SHP77 treated with DMSO at 0.1 percent for 48 hours (cell line): ENCODE results near the gene BAIAP3.
"Not testable (repeated sequence)": the region's sequence is repeated elsewhere in the genome, so short reads cannot be mapped to it uniquely, and the experiment has no call there.

ENCODE experiments used
- DNase-seq: peaks from one replicate; lab custom pipeline; 2025; lab: John Stamatoyannopoulos, UW

BAIAP3 gene

DNA sequence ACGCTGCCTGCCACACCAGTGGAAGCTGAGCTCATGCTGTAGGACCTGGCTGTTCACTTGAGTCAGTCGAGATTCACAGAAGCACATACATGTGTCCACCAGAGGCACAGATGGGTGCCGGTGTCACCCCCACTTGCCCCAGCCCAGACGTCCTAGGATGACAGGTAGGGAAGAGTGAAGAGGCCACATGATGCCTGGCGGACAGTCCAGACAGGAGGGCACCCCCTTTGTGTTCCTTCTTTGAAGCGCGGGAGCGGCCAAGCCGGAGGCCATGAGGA lies 15.2 kb upstream of the BAIAP3 start:
- DNase-seq, result no peak

DNA sequence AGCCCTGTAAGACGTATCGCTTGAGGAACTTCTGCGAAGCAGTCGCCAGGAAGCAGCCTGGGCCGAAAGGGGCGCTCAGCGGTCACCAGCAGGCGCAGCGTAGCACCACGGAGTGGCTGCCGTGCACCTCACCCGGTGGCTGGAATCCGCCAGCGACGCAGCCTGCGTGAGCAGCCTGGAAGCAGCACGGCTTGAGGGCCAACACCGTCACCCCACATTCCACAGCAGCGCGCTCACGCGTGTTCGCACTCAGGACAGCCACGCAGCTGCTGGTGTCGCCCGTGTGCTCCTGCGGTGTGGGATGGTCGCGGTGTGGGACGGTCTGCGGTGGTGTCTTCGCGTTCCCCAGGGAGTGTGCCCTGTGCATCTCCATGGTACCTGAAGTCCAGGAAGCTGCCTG lies 14.4 kb upstream of the BAIAP3 start:
- no peak for DNase-seq

DNA sequence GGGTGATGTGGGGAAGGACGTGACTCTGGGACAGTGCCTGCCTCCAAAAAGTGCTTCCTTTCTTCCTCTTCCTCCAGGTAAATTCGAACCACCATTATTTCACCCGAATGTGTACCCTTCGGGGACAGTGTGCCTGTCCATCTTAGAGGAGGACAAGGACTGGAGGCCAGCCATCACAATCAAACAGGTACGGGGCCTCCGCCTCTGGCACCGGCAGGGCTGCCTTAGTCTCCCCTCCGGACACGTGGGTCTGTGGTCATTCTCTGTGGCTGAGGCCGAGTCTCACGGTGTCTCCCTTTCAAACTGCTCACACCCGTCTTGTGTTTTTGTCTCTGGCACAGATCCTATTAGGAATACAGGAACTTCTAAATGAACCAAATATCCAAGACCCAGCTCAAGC lies 13.3 kb upstream of the BAIAP3 start:
- DNase-seq, result no peak

DNA sequence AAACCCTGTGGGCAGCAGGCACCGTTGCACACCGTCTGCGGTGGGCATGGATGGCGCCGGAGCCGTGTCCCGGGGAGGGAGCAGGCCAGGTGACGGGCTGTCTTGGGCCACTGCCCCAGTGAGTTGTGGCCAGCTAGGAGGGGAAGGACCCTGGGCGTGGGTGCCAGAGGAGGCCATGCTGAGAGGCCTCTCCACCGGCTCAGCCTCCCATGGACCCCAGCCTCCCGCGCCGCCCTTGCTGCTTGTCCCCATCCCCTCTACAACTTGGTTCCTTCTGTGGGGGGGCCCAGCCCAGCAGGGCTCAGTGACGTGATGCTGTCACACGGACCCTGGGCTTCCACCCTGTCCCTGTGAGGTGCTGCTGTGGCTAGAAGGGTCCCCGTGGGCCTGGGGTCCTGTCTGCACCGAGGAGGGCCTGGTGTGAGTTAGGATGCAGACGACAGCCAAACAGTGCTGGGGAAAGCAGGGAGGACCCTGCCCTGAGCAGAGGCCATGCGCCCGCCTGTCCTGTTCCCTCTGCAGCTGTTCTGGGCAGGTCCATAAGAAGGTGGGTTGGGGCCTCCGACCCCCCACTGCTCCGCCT lies 12.7 kb upstream of the BAIAP3 start:
- no peak for DNase-seq

DNA sequence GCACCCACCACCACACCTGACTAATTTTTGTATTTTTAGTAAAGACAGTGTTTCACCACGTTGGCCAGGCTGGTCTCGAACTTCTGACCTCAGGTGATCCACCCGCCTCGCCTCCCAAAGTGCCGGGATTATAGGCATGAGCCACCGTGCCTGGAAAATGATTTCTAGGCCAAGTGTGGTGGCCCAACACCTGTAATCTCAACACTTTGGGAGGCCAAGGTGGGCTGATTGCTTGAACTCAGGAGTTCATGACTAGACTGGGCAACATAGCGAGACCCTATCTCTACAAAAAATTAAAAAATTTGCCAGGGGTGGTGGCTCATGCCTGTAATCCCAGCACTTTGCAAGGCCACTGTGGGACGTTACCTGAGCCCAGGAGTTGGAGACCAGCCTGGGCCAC lies 11.0 kb upstream of the BAIAP3 start:
- no peak for DNase-seq

DNA sequence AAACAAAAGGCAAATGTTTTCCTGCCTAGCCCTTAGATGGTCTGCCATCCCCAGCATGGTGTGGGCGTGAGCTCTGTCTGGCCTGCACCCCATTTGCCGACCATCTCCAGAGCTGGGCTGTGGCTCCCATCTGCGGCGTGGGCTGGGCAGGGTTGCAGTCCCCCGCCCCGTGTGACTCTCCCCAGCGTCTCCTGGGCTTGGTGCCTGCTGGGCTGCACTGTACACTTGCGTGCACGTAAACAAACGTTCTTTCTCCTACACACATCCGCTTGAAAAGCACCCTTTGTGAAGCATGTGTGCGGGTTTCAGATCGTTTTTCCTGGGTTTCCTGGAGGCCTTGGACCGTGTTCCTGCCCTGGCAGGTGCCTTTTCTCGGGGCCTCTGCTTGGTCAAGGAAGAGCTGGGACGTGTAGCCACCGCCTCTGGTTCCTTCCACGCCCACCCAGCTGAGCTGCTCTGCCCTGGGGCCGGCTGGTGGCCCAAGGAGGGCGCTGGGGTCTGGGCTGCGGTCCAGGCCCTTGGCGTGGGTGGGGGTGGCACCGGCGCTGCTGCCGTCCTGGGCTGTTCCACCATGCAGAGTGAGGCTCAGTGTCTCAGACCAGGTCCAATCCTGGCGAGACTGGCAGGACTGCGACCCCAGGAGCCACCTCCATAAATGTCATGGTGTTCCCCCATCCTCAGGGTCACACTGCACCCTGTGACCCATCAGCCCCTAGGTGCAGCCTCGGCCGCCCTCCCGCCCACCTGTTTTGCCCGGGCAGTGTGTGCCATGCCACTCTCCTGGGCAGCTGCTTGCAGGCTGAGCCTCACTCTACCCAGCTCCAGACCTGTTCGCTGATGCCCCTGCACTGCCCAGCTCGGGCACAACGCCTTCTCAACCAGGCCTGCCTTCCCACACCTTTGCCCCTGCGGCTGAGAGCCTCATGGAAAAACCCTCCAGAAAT lies 9.9 kb upstream of the BAIAP3 start:
- DNase-seq, result no peak

DNA sequence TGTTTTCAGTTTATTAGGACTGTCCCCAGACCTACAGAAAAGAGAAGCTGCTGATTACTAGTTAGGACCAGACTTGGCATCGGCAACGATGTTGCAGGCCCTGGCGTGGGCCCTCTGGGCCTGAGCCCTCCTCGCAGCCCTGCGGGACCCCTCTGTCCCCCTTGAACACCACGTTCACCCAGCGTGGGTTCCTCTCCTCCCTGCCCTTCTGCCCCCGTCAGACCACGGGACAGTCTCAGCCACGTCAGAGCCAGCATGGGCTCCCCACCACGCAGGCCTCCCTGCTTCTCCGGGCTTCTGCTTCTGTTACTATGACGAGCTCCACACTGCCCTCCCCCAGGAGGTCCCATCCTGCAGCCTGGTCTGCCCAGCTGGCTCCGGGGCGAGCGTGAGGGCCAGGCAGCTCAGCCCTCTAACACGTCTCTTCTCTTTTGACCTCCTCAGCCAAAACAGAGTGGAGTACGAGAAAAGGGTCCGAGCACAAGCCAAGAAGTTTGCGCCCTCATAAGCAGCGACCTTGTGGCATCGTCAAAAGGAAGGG lies 9.1 kb upstream of the BAIAP3 start:
- no peak for DNase-seq

DNA sequence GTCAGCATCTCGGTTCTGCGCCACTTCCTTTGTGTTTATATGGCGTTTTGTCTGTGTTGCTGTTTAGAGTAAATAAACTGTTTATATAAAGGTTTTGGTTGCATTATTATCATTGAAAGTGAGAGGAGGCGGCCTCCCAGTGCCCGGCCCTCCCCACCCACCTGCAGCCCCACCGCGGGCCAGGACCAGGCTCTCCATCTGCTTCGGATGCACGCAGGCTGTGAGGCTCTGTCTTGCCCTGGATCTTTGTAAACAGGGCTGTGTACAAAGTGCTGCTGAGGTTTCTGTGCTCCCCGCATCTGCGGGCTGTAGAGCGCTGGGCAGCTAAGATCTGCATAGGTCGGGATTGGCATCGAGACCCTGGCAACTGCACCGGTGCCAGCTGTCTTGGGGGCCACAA lies 8.2 kb upstream of the BAIAP3 start:
- no peak for DNase-seq

DNA sequence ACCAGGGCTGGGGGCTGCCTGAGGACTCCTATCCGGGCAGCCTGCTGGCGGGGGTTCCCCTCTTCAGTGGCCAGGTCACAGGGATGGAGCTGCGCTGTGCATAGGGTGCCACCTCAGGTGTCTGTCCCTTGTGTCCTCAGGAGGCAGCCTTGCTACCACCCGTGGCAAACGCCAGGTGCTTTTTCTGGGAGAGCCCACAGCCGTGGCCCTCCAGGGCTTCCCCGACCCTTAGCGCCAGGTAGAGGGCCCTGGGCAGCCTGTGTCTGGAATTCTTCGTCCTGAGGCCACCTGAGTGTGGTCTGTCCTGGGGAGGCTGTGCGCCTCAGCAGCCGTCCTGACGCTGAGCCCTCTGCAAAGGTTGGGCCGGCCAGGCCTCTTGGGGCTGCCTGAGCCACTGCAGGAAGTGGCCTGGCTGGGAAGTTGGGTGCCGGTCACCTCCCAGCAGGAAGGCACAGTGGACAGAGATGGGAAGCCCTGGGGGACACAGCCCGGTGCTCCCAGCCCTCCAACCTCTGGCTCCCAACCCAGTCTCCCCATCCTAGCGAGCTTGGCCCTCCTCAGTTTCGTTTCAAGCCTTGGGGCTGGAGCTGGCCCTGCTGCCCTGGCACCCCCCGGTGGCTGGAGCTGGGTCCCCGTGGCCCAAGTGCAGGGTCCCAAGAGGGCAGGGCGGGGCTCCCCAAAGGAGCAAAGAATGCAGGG lies 7.6 kb upstream of the BAIAP3 start:
- DNase-seq, result no peak

DNA sequence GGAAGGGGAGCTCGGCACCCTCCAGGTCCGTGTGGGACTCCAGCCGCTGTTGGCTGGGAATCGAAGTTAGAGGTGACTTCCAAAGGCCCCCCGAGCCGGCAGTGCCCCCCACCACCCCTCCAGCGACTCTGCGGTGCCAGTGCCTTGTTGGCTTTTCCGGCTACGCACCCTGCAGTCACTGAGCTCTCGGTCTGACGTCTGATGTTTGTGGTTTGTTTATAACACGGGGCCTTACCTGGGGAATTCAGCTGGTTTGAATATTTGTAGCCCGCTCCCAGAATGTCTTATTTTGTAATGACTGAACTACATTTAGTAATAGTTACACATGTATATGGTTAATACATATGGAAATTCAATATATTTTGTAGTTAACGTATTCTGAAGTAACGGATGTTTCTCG lies 7.1 kb upstream of the BAIAP3 start:
- DNase-seq, result no peak

DNA sequence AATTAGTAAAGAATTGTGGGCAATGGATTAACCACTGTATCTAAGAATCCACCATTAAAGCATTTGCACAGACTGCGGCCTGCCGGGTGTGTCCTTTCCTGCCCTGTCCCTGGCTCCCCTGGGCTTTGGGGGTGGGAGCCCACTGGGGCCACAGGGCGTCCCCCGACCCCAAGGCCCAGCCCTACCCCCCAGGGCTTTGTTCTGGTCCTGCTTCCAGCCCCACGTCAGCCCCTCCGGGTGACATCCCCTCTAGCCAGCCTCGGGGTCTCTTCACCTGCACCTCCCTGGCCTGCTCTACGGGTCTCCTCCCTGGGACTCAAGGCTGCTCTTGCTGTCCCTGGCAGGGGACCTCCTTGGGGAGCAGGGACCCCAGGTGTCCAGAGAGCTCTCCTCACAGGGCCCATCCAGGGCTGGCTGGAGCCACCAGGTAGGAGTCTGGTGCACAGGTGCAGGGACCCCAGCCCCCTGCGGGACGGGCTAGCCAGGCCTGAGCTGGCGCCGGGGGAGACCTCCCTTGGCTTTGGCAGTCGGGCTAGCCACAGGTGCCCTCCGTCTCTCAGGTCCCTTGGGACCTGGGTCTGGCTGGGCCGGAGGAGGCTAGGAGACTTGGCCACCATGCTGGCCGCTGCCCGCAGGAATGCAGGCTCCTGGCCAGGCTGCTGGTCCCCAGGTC lies 6.4 kb upstream of the BAIAP3 start:
- no peak for DNase-seq

DNA sequence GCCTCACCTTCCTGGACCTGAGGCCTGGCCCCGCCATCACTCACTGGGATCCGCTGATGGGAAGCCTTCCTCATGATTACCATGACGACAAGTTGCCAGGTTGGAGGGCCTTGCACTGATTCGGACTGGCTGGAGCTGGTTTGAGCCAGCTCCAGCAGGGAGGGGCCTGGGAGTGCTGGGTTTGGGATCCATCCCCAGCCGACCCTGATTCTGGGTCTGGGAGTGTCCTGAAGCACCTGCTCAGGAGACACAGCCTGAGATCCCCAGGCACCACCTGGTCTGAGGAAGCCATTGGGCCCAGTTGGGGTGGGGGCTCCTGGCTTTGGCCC lies 5.9 kb upstream of the BAIAP3 start:
- no peak for DNase-seq

DNA sequence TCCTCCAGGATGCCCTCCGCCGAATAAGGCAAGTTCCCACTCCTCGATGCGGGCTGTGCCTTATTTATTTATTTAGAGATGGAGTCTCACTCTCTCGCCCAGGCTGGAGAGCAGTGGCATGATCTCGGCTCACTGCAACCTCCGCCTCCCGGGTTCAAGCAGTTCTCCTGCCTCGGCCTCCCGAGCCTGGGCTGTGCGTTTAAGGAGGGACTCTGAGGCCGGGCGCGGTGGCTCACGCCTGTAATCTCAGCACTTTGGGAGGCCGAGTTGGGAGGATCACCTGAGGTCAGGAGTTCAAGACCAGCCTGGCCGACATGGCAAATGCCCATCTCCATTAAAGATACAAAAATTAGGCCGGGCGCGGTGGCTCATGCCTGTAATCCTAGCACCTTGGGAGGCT lies 5.3 kb upstream of the BAIAP3 start:
- DNase-seq, result not testable (repeated sequence)

DNA sequence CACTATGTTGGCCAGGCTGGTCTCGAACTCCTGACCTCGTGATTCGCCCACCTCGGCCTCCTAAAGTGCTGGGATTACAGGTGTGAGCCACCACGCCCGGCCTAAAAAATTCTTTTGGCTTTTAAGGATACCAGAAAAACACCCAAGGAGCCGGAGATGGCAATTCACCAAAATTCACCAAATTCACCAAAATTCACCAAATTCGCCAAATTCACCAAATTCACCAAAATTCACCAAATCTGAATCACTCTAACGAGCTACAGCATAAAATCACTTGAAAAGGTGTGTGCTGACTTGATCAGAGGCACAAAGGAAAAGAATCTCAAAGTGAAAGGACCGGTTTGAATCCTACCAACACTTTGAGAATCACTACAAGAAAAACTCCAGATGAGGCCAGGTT lies 4.5 kb upstream of the BAIAP3 start:
- DNase-seq, result not testable (repeated sequence)

DNA sequence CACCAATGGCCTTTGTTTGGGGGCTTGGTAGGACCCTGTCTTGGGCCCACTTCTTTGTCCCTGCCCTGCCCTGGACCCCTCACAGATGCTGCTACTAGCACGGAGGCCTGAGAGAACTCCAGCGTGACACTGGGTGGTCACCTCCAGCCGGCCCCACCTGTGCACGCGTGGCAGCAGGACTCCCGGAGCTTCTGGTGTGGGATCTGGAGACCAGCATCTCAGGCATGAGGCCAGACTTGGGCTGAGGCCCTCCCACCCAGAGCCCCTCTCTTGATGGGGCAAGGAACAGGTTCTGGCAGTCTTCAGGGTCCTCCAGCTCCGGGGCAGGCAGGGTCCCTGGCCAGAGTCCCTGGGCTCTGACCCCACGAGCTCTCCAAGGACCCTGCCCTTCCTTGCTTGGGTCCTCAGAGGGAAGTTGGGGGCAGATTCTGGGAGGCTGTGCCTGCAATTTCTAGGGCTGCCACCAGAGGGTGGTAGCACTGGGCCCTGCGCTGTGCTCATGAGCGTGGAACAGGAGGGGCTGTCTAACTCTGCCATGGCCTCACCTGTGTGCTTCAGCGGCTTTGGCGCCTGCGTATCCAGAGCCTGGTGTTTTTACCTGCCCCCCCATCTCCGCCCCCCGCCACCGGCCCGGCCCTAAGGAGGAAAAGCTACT lies 3.1 kb upstream of the BAIAP3 start:
- no peak for DNase-seq

DNA sequence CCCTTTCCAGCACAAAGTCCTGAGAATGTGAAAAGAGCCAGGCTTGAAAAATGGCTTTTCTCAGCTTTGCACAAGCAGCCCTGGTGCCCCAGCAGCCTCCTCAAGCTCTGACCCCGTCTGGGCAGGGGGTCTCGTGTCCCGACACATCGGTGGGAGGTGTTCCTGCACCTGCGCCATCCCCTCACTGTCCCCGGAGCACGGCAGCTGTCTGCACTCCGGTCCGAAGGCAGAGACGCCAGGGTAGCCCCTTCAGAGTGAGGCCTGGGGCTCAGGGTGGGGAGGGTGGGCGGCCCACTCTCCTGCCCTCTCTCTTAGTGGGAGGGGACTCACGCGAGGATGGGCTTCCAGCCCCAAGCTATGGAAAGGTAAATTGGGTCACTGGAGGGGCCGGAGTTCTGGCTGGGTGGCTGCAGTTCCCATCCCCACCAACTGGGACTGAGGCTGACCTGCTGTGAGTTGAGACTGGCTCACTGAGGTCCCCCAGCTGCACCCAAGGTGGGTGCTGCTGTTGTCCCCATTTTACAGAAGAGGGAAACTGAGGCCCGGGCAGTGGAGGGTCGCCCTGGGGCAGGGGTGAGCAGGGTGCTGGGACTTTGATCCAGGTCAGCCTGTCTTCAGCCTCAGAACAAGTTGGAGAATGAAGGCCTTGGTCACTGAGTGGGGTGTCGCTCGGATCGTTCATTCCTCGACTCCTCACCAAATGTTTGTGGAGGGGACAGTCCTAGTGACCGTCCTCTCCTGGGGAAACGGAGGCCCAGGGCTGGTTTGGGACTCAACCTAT lies 2.3 kb upstream of the BAIAP3 start:
- no peak for DNase-seq

DNA sequence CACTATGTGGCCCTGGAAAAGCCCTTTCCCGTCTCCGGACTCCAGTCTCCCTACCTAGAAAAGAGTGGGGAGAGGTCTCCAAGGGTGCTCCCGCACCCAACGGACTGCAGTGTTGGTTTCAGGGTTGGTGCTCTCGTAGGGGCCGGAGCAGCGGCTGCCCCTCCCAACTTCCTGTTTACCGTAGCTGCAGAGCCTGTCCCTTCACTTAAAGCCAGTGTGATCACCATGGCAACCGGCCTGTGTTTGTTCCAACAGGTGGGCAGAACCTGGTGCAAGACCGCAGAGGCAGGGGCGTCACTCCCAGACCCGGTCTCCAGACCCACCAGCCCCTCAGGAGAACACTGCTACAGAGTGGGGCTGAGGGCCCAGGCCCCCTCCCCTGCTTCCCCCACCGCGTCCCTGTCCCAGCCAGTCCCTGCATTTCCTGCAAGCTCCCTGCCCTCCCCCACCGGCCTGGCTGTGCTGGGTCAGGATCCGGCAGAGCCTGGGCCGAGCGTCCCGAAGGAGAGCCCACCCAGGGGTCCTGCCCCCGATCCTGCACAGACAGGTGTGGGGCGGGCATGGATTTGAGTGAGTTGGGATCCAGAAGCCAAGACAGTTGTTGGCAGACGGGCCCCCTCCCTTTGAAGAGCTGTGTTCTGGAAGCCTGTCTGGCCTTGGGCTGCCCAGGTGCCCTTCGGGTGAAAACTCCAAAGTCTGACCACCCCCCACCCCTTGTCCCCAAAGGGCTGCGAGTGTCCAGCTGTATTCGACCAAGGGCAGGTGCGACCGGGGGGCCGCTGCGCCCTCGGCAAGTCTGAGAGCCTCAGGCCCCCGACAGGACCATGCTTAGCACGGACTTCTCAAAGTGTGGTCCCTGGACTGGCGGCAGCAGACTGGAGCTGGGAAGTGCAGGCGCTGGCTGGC lies 1.5 kb upstream of the BAIAP3 start:
- peak; percentile 58 for DNase-seq

DNA sequence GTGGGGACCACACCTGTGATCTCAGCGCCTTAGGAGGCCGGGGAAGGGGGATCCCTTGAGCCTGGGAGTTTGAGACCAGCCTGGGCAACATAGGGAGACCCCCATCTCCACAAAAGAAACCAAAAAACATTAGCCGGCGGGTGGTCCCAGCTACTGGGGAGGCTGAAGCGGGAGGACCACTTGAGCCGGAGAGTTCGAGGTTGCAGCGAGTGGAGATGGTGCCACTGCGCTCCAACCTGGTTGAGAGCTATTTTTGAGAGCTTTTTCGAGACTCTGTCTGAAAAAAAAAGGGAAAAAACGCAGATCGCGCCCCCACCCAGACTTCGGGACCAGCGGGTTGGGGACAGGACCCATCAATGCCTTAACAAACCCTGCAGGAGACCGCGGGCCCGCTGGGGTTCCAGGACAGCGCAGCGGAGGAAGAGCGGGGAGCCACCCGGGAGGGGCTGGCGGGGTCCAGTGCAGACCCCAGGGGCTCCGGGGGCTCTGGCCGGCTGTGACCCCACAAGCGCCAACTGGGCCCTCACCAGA lies 762 bp upstream of the BAIAP3 start:
- no peak for DNase-seq

DNA sequence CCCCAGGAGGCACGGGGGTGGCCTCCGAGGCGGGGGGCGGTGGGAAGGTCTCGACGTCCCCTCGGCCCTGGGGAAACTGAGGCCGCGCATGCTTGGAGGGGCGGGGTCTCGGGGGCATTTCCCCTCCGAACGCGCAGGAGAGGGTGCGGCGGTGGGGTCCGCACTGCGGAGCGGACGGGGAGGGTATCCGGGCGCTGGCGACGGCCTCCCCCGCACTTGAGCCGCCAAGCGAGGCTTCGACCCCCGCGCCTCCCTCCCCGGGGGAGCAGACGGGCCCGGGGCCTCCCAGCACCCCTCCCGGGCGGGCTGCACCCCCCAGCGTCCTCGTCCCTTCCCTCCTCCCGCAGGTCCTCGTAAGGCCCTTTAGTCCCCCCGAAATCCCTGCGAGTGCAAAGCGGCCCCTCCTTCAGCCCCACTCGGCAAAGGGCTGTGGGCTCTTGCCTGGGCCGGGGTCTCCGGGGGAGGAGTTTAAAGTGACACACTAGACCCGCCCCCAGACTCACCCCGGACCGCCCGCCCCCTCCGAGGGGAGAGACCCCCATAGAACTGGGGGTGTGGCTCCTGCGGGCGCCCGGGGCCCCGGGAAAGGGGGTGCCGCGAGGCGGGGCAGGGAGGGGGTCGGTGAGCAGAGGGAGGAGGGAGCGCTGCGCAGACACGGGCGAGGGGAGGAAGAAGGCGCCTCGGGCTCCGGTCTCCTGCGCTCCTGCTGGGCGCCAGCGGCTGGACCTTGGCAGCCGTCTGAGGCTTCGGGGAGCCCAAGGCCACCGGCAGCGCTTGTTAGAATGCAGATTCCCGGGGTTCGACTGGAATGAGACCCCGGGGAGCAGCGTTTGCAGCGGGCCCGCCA lies 632 bp downstream of the BAIAP3 start:
- DNase-seq, result no peak
